Right lobe of liver (tissue), 4 donors: ENCODE results near the gene TRANK1.

Source experiments
- POLR2A ChIP-seq: fragments of 450-650 bp; IDR thresholded peaks from one replicate; pipeline ENCODE4 v1.6.1; 2017; ENCODE audit warnings: antibody characterized with exemption, mild to moderate bottlenecking
- TF ChIP-seq, protein P1 (sequence below), 4 donors: fragments of 200-600 bp in 3 of 4; fragments of 450-650 bp in 1 of 4; IDR thresholded peaks; one replicate each; pipeline versions ENCODE4 v1.5.1 to v1.8.0; 2016 to 2022; ENCODE audit warnings: antibody characterized with exemption in 4 of 4, mild to moderate bottlenecking in 2 of 4
- donor health status: DM: no; HTN: no; CAD: no.
- donor health status: DM: no; HTN: no; CAD: no.
- donor health status: DM: no; HTN: yes; CAD: no.

DNA sequence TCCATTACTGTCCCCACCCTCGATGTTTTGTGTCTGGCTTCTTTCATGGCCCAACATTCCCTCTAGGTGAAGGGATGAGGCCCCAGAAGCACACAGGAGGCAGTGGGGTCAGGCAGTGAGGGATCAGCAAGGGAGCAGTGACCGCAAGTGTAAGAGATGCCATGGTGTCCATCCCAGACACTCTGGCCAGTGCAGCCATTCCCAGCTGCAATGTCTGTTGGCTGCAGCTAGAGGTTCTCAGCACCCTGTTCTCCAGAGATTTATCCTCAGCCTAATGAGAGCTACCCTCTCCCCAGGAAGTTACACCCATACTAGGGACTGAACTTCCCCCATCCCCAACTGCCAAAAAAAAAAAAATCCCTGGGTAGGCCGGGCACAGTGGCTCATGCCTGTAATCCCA, 40.2 kb downstream of the TRANK1 start:
- TF ChIP-seq, protein P1, sequence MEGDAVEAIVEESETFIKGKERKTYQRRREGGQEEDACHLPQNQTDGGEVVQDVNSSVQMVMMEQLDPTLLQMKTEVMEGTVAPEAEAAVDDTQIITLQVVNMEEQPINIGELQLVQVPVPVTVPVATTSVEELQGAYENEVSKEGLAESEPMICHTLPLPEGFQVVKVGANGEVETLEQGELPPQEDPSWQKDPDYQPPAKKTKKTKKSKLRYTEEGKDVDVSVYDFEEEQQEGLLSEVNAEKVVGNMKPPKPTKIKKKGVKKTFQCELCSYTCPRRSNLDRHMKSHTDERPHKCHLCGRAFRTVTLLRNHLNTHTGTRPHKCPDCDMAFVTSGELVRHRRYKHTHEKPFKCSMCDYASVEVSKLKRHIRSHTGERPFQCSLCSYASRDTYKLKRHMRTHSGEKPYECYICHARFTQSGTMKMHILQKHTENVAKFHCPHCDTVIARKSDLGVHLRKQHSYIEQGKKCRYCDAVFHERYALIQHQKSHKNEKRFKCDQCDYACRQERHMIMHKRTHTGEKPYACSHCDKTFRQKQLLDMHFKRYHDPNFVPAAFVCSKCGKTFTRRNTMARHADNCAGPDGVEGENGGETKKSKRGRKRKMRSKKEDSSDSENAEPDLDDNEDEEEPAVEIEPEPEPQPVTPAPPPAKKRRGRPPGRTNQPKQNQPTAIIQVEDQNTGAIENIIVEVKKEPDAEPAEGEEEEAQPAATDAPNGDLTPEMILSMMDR (IDR thresholded peaks at IDR 0.05), result peak; percentile 65 to 82 (median 70)
- TF ChIP-seq POLR2A, result no peak
